K562 treated with DMSO at 1 percent for 24 hours (cell line): ENCODE results near the gene TRPC1. TPM values are rescaled to one million over a fixed set of nuclear protein-coding genes. Genes with fewer than 3 reads are reported as not detected.

ENCODE experiments used
- total RNA-seq: library from RNA; unstranded; fragments of 300-600 nt; gene quantifications from 2 replicates; pipeline ENCODE4 v1.2.3, GENCODE V29; 2022; ENCODE audit warnings: low read depth; ENCODE audit not compliant: insufficient read depth

The TRPC1 gene
- 4.3 and 5.5 TPM in 2 replicates for total RNA-seq

DNA sequence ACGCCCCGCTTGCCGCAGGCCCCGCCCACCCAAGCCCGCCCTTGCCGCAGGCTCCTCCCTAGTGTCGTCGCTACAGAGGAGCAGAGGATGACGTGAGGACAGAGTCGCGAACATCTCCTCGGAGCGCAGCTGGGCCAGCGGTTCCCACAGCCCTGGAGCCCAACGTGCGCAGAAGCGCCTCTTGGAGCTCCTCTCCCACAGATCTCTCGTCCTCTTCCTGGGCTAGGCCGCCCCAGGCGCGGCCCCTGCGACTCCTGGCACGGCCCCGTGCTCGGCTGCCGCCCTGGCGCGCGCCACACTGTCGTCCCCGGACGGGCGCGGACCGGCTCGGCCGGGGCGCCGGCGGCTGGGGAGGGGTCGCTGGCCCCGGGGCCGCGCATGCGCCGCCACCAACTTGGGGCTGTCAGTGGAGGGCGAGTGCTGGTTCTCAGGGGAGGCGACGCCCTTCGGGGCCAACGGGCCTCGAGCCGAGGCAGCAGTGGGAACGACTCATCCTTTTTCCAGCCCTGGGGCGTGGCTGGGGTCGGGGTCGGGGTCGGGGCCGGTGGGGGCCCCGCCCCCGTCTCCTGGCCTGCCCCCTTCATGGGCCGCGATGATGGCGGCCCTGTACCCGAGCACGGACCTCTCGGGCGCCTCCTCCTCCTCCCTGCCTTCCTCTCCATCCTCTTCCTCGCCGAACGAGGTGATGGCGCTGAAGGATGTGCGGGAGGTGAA, at the start of gene TRPC1:
TRPC1 (plus strand) TSS at position 67 of the 714 bp plus-strand sequence; CDS start at position 593, 526 bp downstream.

Other genes starting within 250 kb of the TRPC1 start
- gene ATR, start 145.3 kb upstream of the TRPC1 start, total RNA-seq: 7.0 and 10.5 TPM in 2 replicates
- 10.2 and 11.9 TPM in 2 replicates for gene PLS1, start 127.6 kb upstream of the TRPC1 start, total RNA-seq
- 0.43 TPM in 1 of 2 replicates, not detected in the other for gene PCOLCE2, start 165.0 kb downstream of the TRPC1 start, total RNA-seq
- gene PAQR9, start 239.6 kb downstream of the TRPC1 start, total RNA-seq: 0.42 and 0.95 TPM in 2 replicates